Endothelial cell of umbilical vein (primary cell): ENCODE data around the gene DNAH10.

Experiments used
- CTCF ChIP-seq, 2 donors: IDR thresholded peaks; 1 replicate in 1 of 2; 2 replicates in 1 of 2; pipeline ENCODE4 v1.5.1; 2011; ENCODE audit warnings: low read length in 2 of 2, mild to moderate bottlenecking in 2 of 2, moderate library complexity in 2 of 2, control low read depth in 1 of 2, inconsistent platforms in 1 of 2, low read depth in 1 of 2; ENCODE audit not compliant: insufficient read depth in 1 of 2; ENCODE audit errors: extremely low read depth in 1 of 2
- POLR2A ChIP-seq: IDR thresholded peaks from 2 replicates; pipeline ENCODE4 v1.6.1; 2012; ENCODE audit warnings: low read depth, mild to moderate bottlenecking, control low read depth, low read length
- POLR2AphosphoS5 ChIP-seq: IDR thresholded peaks from 2 replicates; pipeline ENCODE4 v1.6.1; 2012; ENCODE audit warnings: low read depth, mild to moderate bottlenecking, control low read depth, low read length, moderate library complexity; ENCODE audit not compliant: insufficient read depth

DNA sequence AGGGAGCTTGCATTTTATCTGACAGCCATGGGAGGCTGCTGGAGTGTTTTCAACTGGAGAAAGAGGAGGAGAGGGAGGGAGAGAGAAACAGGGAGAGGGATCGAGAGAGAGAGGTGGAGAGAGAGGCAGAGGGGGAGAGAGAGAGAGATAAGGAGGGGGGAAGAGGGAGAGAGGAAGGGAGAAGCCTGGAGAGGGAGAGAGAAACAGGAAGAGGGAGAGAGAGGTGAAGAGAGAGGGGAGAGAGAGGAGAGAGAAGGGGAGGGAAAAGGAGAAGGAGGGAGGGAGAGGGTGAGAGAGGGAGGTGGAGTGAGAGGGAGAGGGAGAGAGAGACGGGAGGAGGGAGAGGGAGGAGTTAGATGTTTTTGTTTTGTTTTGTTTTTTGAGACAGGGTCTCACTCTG is 45.6 kb downstream of the DNAH10 start:
- TF ChIP-seq POLR2A, result no peak
- TF ChIP-seq CTCF (IDR thresholded peaks at IDR 0.05; ENCODE audit: extremely low read depth in 1 of 2, insufficient read depth in 1 of 2, low read depth in 1 of 2, low read length in 2 of 2), result no peak
- no peak for TF ChIP-seq POLR2AphosphoS5
